SK-N-SH (cell line): Measurements from ENCODE around the gene ABCA1. TPM values are rescaled to one million over a fixed set of nuclear protein-coding genes. Genes with fewer than 3 reads are reported as not detected.

ENCODE experiments used
- CTCF ChIA-PET: fragments of 300-600, 350-600 bp; formaldehyde crosslinking; extraction: SDS; loops from one replicate; lab custom pipeline; 2021; lab: Yijun Ruan, JAX
- POLR2A ChIA-PET: fragments of 350-600 bp; sonication (Branson Sonifier 250); formaldehyde crosslinking; extraction: SDS; loops from one replicate; lab custom pipeline; 2020; ENCODE audit warnings: antibody characterized with exemption, inconsistent platforms; lab: Yijun Ruan, JAX
- DNase-seq: peaks from one replicate; pipeline ENCODE4 v3.0.0; 2012
- H2AFZ ChIP-seq: fragments of 200-600 bp; sonication (generic); 2 replicates; pipeline ENCODE4 v1.8.1; 2016; ENCODE audit warnings: antibody characterized with exemption, mild to moderate bottlenecking, low read depth
- H3F3A ChIP-seq: fragments of 200-600 bp; sonication (generic); replicated peaks from 2 replicates; pipeline ENCODE3; 2016; ENCODE audit warnings: antibody characterized with exemption, mild to moderate bottlenecking; ENCODE audit not compliant: insufficient read depth
- H3K27ac ChIP-seq, 2 experiments: fragments of 200-500 bp in 1 of 2; fragments of 200-600 bp in 1 of 2; sonication (Bioruptor generic) in 1 of 2; sonication (generic), shearing (Covaris generic) in 1 of 2; 2 replicates each; pipeline versions ENCODE4 v1.5.1 to v1.6.1; 2014 to 2016; ENCODE audit warnings: low read depth in 2 of 2, inconsistent platforms in 1 of 2, low read length in 1 of 2, mild to moderate bottlenecking in 1 of 2, mixed read lengths in 1 of 2
- H3K27me3 ChIP-seq: fragments of 200-600 bp; sonication (generic), shearing (Covaris generic); 2 replicates; pipeline ENCODE4 v1.6.1; 2016; ENCODE audit warnings: mixed run types; ENCODE audit not compliant: insufficient read depth
- H3K36me3 ChIP-seq, 2 experiments: fragments of 200-500 bp in 1 of 2; fragments of 200-600 bp in 1 of 2; sonication (Bioruptor generic) in 1 of 2; sonication (generic) in 1 of 2; replicated peaks in 1 of 2; 2 replicates each; pipeline versions ENCODE3 to v1.5.1; 2014 to 2016; ENCODE audit warnings: low read length in 1 of 2, mild to moderate bottlenecking in 1 of 2; ENCODE audit not compliant: insufficient read depth in 2 of 2, control insufficient read depth in 1 of 2
- H3K4me1 ChIP-seq, 2 experiments: fragments of 200-500 bp in 1 of 2; fragments of 200-600 bp in 1 of 2; sonication (Bioruptor generic) in 1 of 2; sonication (generic), shearing (Covaris generic) in 1 of 2; 2 replicates each; pipeline versions ENCODE4 v1.5.1 to v1.6.1; 2014 to 2016; ENCODE audit warnings: low read depth in 1 of 2, low read length in 1 of 2, mixed run types in 1 of 2; ENCODE audit not compliant: insufficient read depth in 2 of 2, control insufficient read depth in 1 of 2
- H3K4me2 ChIP-seq: fragments of 200-600 bp; sonication (generic), shearing (Covaris generic); 2 replicates; pipeline ENCODE4 v1.6.1; 2017; ENCODE audit warnings: mixed run types
- H3K4me3 ChIP-seq, 2 experiments: fragments of 200-500 bp in 1 of 2; fragments of 200-600 bp in 1 of 2; sonication (Bioruptor generic) in 1 of 2; sonication (generic), shearing (Covaris generic) in 1 of 2; 2 replicates each; pipeline versions ENCODE4 v1.5.1 to v1.8.1; 2014 to 2016; ENCODE audit warnings: low read depth in 2 of 2, inconsistent platforms in 1 of 2, low read length in 1 of 2, mild to moderate bottlenecking in 1 of 2, mixed read lengths in 1 of 2, moderate library complexity in 1 of 2
- H3K79me2 ChIP-seq: fragments of 200-600 bp; sonication (generic); 2 replicates; pipeline ENCODE4 v1.8.1; 2017; ENCODE audit warnings: mild to moderate bottlenecking; ENCODE audit not compliant: insufficient read depth
- H3K9ac ChIP-seq: fragments of 200-600 bp; sonication (generic); 2 replicates; pipeline ENCODE4 v1.6.1; 2017; ENCODE audit warnings: mixed run types
- H3K9me2 ChIP-seq: fragments of 200-600 bp; sonication (generic); 2 replicates; pipeline ENCODE4 v1.6.1; 2017; ENCODE audit warnings: mixed run types
- H3K9me3 ChIP-seq: fragments of 200-600 bp; sonication (generic); 2 replicates; pipeline ENCODE4 v1.6.1; 2017; ENCODE audit warnings: mixed run types, mild to moderate bottlenecking, moderate library complexity
- H4K20me1 ChIP-seq: fragments of 200-600 bp; sonication (generic); 2 replicates; pipeline ENCODE4 v1.6.1; 2017; ENCODE audit warnings: mild to moderate bottlenecking, mixed run types; ENCODE audit not compliant: insufficient read depth
- CHD2 ChIP-seq: fragments of 150-350 bp; IDR thresholded peaks from 2 replicates; pipeline ENCODE4 v1.6.1; 2018; ENCODE audit warnings: low read length; ENCODE audit not compliant: partially characterized antibody
- ELF1 ChIP-seq: IDR thresholded peaks from 2 replicates; pipeline ENCODE4 v1.4.0; 2012
- FOSL2 ChIP-seq: IDR thresholded peaks from 2 replicates; pipeline ENCODE4 v1.4.0; 2012; ENCODE audit warnings: low read depth, mild to moderate bottlenecking, moderate library complexity, borderline replicate concordance
- FOXJ3 ChIP-seq: sonication (generic); formaldehyde crosslinking; IDR thresholded peaks from 2 replicates; pipeline ENCODE4 v1.5.1; 2020; ENCODE audit warnings: mild to moderate bottlenecking, missing genetic modification reagents
- FOXM1 ChIP-seq: IDR thresholded peaks from 2 replicates; pipeline ENCODE4 v1.4.0; 2012; ENCODE audit warnings: low read depth, mild to moderate bottlenecking
- GATA2 ChIP-seq: sonication (generic); formaldehyde crosslinking; IDR thresholded peaks from 2 replicates; pipeline ENCODE4 v1.5.0; 2020; ENCODE audit warnings: mild to moderate bottlenecking, missing genetic modification reagents
- NRF1 ChIP-seq: IDR thresholded peaks from 2 replicates; pipeline ENCODE4 v1.6.1; 2012; ENCODE audit warnings: low read depth, mild to moderate bottlenecking, low read length
- RFX5 ChIP-seq: IDR thresholded peaks from 2 replicates; pipeline ENCODE4 v1.6.1; 2012; ENCODE audit warnings: mild to moderate bottlenecking, improper control_type of control experiment, low read length
- RXRA ChIP-seq: IDR thresholded peaks from 2 replicates; pipeline ENCODE4 v1.4.0; 2012; ENCODE audit warnings: low read depth, mild to moderate bottlenecking, borderline replicate concordance
- SIN3A ChIP-seq: IDR thresholded peaks from 2 replicates; pipeline ENCODE4 v1.6.1; 2012; ENCODE audit warnings: low read depth, mild to moderate bottlenecking, low read length, moderate library complexity, borderline replicate concordance
- SMC3 ChIP-seq: IDR thresholded peaks from 2 replicates; pipeline ENCODE4 v1.6.1; 2012; ENCODE audit warnings: low read depth, low read length, improper control_type of control experiment
- TCF12 ChIP-seq: IDR thresholded peaks from 2 replicates; pipeline ENCODE4 v1.4.0; 2012
- TEAD4 ChIP-seq: IDR thresholded peaks from 2 replicates; pipeline ENCODE4 v1.4.0; 2012; ENCODE audit warnings: mild to moderate bottlenecking, borderline replicate concordance; ENCODE audit not compliant: insufficient read depth
- WGBS: methylation state at CpG from one replicate; pipeline ENCODE4 v1.1.6; 2017; ENCODE audit warnings: low lambda C conversion rate; 5-methylcytosine and 5-hydroxymethylcytosine counted together
- polyA plus RNA-seq, 3 experiments: library from polyadenylated mRNA; depleted of rRNA; stranded (reverse); fragments of >200 nt; gene quantifications; 2 replicates each; pipeline ENCODE4 v1.2.3, GENCODE V29; 2012
- TF ChIP-seq, protein P1 (sequence below): IDR thresholded peaks from 2 replicates; pipeline ENCODE4 v1.4.0; 2012; ENCODE audit warnings: low read depth, borderline replicate concordance
- TF ChIP-seq, protein P2 (sequence below): IDR thresholded peaks from 2 replicates; pipeline ENCODE4 v1.6.1; 2012; ENCODE audit warnings: mild to moderate bottlenecking, low read depth, low read length, moderate library complexity
- TF ChIP-seq, protein P3 (sequence below): fragments of 150-350 bp; IDR thresholded peaks from 2 replicates; pipeline ENCODE4 v1.6.1; 2016; ENCODE audit warnings: mild to moderate bottlenecking, low read depth, low read length
- TF ChIP-seq, protein P4 (sequence below): IDR thresholded peaks from 2 replicates; pipeline ENCODE4; 2012
- TF ChIP-seq, protein P5 (sequence below): fragments of 150-350 bp; IDR thresholded peaks from 2 replicates; pipeline ENCODE4 v1.6.1; 2017; ENCODE audit warnings: antibody characterized with exemption, low read length, low read depth, borderline replicate concordance
- TF ChIP-seq, protein P6 (sequence below): IDR thresholded peaks from 2 replicates; pipeline ENCODE4 v1.4.0; 2012; ENCODE audit warnings: low read depth
- TF ChIP-seq, protein P7 (sequence below): IDR thresholded peaks from 2 replicates; pipeline ENCODE4 v1.4.0; 2012; ENCODE audit warnings: low read depth, borderline replicate concordance

The ABCA1 gene
- polyA plus RNA-seq, 1 of the 3 experiments (the other 2 are of a cell fraction), result 5.3 TPM

DNA sequence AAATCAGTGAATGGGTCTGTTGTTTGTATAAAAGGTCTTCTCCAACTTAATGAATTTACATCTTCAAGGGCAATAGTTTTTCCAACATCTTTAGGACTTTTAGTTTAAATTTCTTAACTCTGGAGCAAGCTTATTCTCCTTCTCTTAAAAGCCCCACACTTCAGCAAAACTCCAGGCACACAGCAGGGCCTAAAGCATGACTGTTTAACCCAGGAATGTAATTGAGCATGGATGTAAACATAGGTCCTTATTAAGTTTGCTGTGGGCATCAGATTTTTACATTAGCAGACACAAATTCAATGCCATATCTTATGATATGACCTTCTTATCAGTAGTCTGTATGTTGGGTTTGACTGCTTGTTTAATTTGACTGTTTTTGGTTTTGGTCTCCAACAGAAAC lies 78.9 kb downstream of the ABCA1 start (continued):
- TF ChIP-seq RFX5 (no peak), SMC3 (no peak), NRF1 (no peak), TEAD4 (no peak), RXRA (no peak)
- TF ChIP-seq, protein P1, sequence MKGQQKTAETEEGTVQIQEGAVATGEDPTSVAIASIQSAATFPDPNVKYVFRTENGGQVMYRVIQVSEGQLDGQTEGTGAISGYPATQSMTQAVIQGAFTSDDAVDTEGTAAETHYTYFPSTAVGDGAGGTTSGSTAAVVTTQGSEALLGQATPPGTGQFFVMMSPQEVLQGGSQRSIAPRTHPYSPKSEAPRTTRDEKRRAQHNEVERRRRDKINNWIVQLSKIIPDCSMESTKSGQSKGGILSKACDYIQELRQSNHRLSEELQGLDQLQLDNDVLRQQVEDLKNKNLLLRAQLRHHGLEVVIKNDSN, result no peak
- TF ChIP-seq, protein P2, sequence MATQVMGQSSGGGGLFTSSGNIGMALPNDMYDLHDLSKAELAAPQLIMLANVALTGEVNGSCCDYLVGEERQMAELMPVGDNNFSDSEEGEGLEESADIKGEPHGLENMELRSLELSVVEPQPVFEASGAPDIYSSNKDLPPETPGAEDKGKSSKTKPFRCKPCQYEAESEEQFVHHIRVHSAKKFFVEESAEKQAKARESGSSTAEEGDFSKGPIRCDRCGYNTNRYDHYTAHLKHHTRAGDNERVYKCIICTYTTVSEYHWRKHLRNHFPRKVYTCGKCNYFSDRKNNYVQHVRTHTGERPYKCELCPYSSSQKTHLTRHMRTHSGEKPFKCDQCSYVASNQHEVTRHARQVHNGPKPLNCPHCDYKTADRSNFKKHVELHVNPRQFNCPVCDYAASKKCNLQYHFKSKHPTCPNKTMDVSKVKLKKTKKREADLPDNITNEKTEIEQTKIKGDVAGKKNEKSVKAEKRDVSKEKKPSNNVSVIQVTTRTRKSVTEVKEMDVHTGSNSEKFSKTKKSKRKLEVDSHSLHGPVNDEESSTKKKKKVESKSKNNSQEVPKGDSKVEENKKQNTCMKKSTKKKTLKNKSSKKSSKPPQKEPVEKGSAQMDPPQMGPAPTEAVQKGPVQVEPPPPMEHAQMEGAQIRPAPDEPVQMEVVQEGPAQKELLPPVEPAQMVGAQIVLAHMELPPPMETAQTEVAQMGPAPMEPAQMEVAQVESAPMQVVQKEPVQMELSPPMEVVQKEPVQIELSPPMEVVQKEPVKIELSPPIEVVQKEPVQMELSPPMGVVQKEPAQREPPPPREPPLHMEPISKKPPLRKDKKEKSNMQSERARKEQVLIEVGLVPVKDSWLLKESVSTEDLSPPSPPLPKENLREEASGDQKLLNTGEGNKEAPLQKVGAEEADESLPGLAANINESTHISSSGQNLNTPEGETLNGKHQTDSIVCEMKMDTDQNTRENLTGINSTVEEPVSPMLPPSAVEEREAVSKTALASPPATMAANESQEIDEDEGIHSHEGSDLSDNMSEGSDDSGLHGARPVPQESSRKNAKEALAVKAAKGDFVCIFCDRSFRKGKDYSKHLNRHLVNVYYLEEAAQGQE, result no peak
- TF ChIP-seq, protein P3, sequence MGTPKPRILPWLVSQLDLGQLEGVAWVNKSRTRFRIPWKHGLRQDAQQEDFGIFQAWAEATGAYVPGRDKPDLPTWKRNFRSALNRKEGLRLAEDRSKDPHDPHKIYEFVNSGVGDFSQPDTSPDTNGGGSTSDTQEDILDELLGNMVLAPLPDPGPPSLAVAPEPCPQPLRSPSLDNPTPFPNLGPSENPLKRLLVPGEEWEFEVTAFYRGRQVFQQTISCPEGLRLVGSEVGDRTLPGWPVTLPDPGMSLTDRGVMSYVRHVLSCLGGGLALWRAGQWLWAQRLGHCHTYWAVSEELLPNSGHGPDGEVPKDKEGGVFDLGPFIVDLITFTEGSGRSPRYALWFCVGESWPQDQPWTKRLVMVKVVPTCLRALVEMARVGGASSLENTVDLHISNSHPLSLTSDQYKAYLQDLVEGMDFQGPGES, result no peak

DNA sequence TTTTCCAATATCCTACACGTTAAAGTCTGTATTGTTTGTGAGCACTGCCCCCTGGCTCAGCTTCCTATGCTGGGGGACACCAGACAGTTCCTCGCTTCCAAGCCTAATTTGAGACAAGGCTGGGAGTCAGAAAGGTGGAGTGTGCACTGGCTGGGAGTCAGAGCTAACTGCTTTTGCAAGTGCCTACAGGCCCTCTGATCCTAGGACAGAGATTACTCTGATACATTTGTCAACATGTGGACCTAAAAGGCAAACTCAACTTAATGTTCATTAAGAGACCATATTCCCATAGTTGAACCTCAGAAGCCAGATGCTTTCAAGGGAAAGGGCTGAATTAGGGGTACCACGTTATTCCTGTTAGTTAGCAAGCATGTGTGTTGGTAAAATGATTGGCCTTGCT lies 83.2 kb downstream of the ABCA1 start:
- Histone ChIP-seq H4K20me1 (no peaks in the 10 kb centered on the region), H3K36me3 (peaks cover 0 to 9% of the 10 kb centered on the region in 2 experiments), H2AFZ (no peak overlapping the region), H3K4me1 (peaks cover 0 to 20% of the 10 kb centered on the region in 2 experiments; a peak in 2 of 4 replicates), H3K9me3 (no peaks in the 10 kb centered on the region), H3K4me3 (no peak overlapping the region), H3K27ac (peak overlapping the region in 1 of 2 experiments; percentile 14; a peak in 1 of 4 replicates), H3K9me2 (no peaks in the 10 kb centered on the region), H3F3A (no peaks in the 10 kb centered on the region), H3K79me2 (no peaks in the 10 kb centered on the region), H3K27me3 (no peaks in the 10 kb centered on the region), H3K9ac (no peak overlapping the region), H3K4me2 (no peak overlapping the region)
- WGBS, result 73% methylated on average over 3 of the region's 3 CpGs
- CTCF ChIA-PET, result interaction anchor here (0.7 to 3.2 kb wide), 6 partner anchors 16 to 312 kb away, joined by 3 to 23 read pairs (median 4); no protein-coding TSS in a partner anchor
- POLR2A ChIA-PET, result no interaction called here
- DNase-seq, result no peak
- TF ChIP-seq SIN3A (no peak), FOSL2 (no peak), SMC3 (no peak), FOXM1 (no peak), FOXJ3 (no peak), GATA2 (CRISPR knock-in tag) (no peak), TCF12 (no peak), NRF1 (no peak), ELF1 (no peak), CHD2 (no peak), RXRA (no peak)
- TF ChIP-seq, protein P4, sequence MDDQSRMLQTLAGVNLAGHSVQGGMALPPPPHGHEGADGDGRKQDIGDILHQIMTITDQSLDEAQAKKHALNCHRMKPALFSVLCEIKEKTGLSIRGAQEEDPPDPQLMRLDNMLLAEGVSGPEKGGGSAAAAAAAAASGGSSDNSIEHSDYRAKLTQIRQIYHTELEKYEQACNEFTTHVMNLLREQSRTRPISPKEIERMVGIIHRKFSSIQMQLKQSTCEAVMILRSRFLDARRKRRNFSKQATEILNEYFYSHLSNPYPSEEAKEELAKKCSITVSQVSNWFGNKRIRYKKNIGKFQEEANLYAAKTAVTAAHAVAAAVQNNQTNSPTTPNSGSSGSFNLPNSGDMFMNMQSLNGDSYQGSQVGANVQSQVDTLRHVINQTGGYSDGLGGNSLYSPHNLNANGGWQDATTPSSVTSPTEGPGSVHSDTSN, result no peak
- TF ChIP-seq, protein P3, result no peak
- TF ChIP-seq, protein P5, sequence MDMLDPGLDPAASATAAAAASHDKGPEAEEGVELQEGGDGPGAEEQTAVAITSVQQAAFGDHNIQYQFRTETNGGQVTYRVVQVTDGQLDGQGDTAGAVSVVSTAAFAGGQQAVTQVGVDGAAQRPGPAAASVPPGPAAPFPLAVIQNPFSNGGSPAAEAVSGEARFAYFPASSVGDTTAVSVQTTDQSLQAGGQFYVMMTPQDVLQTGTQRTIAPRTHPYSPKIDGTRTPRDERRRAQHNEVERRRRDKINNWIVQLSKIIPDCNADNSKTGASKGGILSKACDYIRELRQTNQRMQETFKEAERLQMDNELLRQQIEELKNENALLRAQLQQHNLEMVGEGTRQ, result no peak
- TF ChIP-seq, protein P6, sequence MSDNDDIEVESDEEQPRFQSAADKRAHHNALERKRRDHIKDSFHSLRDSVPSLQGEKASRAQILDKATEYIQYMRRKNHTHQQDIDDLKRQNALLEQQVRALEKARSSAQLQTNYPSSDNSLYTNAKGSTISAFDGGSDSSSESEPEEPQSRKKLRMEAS, result no peak
- TF ChIP-seq, protein P7, sequence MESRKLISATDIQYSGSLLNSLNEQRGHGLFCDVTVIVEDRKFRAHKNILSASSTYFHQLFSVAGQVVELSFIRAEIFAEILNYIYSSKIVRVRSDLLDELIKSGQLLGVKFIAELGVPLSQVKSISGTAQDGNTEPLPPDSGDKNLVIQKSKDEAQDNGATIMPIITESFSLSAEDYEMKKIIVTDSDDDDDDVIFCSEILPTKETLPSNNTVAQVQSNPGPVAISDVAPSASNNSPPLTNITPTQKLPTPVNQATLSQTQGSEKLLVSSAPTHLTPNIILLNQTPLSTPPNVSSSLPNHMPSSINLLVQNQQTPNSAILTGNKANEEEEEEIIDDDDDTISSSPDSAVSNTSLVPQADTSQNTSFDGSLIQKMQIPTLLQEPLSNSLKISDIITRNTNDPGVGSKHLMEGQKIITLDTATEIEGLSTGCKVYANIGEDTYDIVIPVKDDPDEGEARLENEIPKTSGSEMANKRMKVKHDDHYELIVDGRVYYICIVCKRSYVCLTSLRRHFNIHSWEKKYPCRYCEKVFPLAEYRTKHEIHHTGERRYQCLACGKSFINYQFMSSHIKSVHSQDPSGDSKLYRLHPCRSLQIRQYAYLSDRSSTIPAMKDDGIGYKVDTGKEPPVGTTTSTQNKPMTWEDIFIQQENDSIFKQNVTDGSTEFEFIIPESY, result no peak
